Measurements from ENCODE around the gene ERGIC1. TPM values are rescaled to one million over a fixed set of nuclear protein-coding genes. Genes with fewer than 3 reads are reported as not detected.
A peak's percentile ranks its signal among the peaks of the same experiment; 100 is the strongest.

The ERGIC1 gene
- total and polyA plus RNA-seq, 2 of the 13 experiments (the other 11 are each of a cell fraction or from before 2014, with no cell fraction given) = 78.5 to 184 TPM

GRCh38 chr5:172983542-172984243, 149.6 kb downstream of the ERGIC1 start, which contains the start of gene ATP6V0E1 (continued):
- TF ChIP-seq ZNF646 (CRISPR knock-in tag; IDR thresholded peaks at IDR 0.05) (no peak), AGO2 (optimal IDR thresholded peaks at IDR 0.05; ENCODE audit: low read depth, low read length) (peak; percentile 33), ZNF263 (CRISPR knock-in tag; IDR thresholded peaks at IDR 0.05) (no peak), AKNA (CRISPR knock-in tag; IDR thresholded peaks at IDR 0.05; ENCODE audit: borderline replicate concordance) (no peak; the same call in 1 of the 2 replicates), NR2F6 (IDR thresholded peaks at IDR 0.05) (no peak), NR2F6 (CRISPR knock-in tag; IDR thresholded peaks at IDR 0.05) (peak; percentile 18; the same call in 1 of the 2 replicates), SAP130 (CRISPR knock-in tag; IDR thresholded peaks at IDR 0.05; ENCODE audit: low read depth) (peak; percentile 94), SRSF4 (IDR thresholded peaks at IDR 0.05; ENCODE audit: low read depth, low read length, poor library complexity, severe bottlenecking) (no peak), MTF1 (CRISPR knock-in tag; IDR thresholded peaks at IDR 0.05) (no peak), MED8 (CRISPR knock-in tag; IDR thresholded peaks at IDR 0.05; ENCODE audit: insufficient replicate concordance) (no peak), TOE1 (CRISPR knock-in tag; IDR thresholded peaks at IDR 0.05) (no peak), NFE2L2 (IDR thresholded peaks at IDR 0.05; ENCODE audit: low read length) (no peak), U2AF1 (optimal IDR thresholded peaks at IDR 0.05; ENCODE audit: low read depth, low read length) (no peak), ZBTB8A (CRISPR knock-in tag; IDR thresholded peaks at IDR 0.05; ENCODE audit: borderline replicate concordance, low read depth) (no peak), ZNF790 (CRISPR knock-in tag; IDR thresholded peaks at IDR 0.05; ENCODE audit: borderline replicate concordance) (no peak), PCBP2 (optimal IDR thresholded peaks at IDR 0.05; ENCODE audit: low read depth, low read length, poor library complexity, severe bottlenecking) (no peak), ZNF788 (CRISPR knock-in tag; IDR thresholded peaks at IDR 0.05; ENCODE audit: borderline replicate concordance) (no peak; the same call in 1 of the 2 replicates)
